GM12878 (cell line): ENCODE measurements around the gene STK32B. TPM values are rescaled to one million over a fixed set of nuclear protein-coding genes. Genes with fewer than 3 reads are reported as not detected.

Source experiments
- ATAC-seq: fragments of 200-7000 bp; cut with Tn5 transposase; 3 replicates; pipeline ENCODE4 v1.9.1; 2020; ENCODE audit warnings: mild to moderate bottlenecking, moderate library complexity
- BruUV-seq: library from RNA; stranded (reverse); fragments of 400-500 nt; replicated peaks from 2 replicates; lab custom pipeline; 2021; lab: Mats Ljungman, UMichigan
- CTCF ChIA-PET: fragments of 300-600 bp; sonication (Branson Sonifier 250); formaldehyde crosslinking; extraction: SDS; loops from one replicate; lab custom pipeline; 2021; ENCODE audit warnings: inconsistent platforms; lab: Yijun Ruan, JAX
- POLR2A ChIA-PET: fragments of 350-600 bp; formaldehyde crosslinking; extraction: SDS; loops from one replicate; lab custom pipeline; 2021; ENCODE audit warnings: inconsistent platforms; lab: Charles Lee
- RAD21 ChIA-PET: fragments of 300-600 bp; sonication (Branson Sonifier 250); formaldehyde crosslinking; loops from one replicate; lab custom pipeline; 2023; ENCODE audit warnings: antibody characterized with exemption; ENCODE audit not compliant: unreplicated experiment; lab: Charles Lee
- SMC1A ChIA-PET: fragments of 300-600 bp; sonication (Branson Sonifier 250); formaldehyde crosslinking; loops from one replicate; lab custom pipeline; 2023; ENCODE audit not compliant: unreplicated experiment, uncharacterized antibody; lab: Charles Lee
- DNase-seq: peaks from one replicate; pipeline ENCODE4 v3.0.0-alpha.2; 2011; ENCODE audit warnings: low read depth, low spot score
- FAIRE-seq: peaks from 3 replicates; lab custom pipeline; 2011; peaks lifted over from hg19 to GRCh38; lab: Jason Lieb, UNC
- H2AFZ ChIP-seq: 2 replicates; pipeline ENCODE4 v1.6.0; 2011; ENCODE audit warnings: low read depth, low read length, control low read depth; ENCODE audit not compliant: control insufficient read depth
- H3K27ac ChIP-seq: 2 replicates; pipeline ENCODE4 v1.5.1; 2011; ENCODE audit warnings: control low read depth; ENCODE audit not compliant: control insufficient read depth, insufficient read depth
- H3K27me3 ChIP-seq, 2 experiments: replicated peaks in 1 of 2; 2 replicates each; pipeline versions ENCODE4 v1.6.0 to v1.6.1; 2011; ENCODE audit warnings: low read length in 1 of 2; ENCODE audit not compliant: control insufficient read depth in 2 of 2, insufficient read depth in 2 of 2
- H3K36me3 ChIP-seq, 2 experiments: 2 replicates each; pipeline ENCODE4 v1.5.1; 2011; ENCODE audit warnings: low read length in 1 of 2; ENCODE audit not compliant: control insufficient read depth in 2 of 2, insufficient read depth in 2 of 2
- H3K4me1 ChIP-seq: 2 replicates; pipeline ENCODE4 v1.6.1; 2011; ENCODE audit warnings: mild to moderate bottlenecking, low read length, moderate library complexity, mixed read lengths; ENCODE audit not compliant: control insufficient read depth, insufficient read depth
- H3K4me2 ChIP-seq: 2 replicates; pipeline ENCODE4 v1.6.0; 2011; ENCODE audit warnings: control low read depth; ENCODE audit not compliant: control insufficient read depth, insufficient read depth
- H3K4me3 ChIP-seq: fragments of 200-600 bp; sonication (generic); 2 replicates; pipeline ENCODE4 v1.5.1; 2016
- H3K79me2 ChIP-seq: 2 replicates; pipeline ENCODE4 v1.6.0; 2011; ENCODE audit warnings: low read length; ENCODE audit not compliant: control insufficient read depth, insufficient read depth
- H3K9ac ChIP-seq: 2 replicates; pipeline ENCODE4 v1.8.0; 2011; ENCODE audit warnings: low read length, control low read depth, mixed read lengths; ENCODE audit not compliant: control insufficient read depth, insufficient read depth
- H3K9me3 ChIP-seq: replicated peaks from 3 replicates; pipeline ENCODE4 v1.5.1; 2011; ENCODE audit warnings: mild to moderate bottlenecking, low read length; ENCODE audit not compliant: control insufficient read depth, insufficient read depth
- H4K20me1 ChIP-seq: 2 replicates; pipeline ENCODE4 v1.6.0; 2011; ENCODE audit not compliant: control insufficient read depth, insufficient read depth
- CHD4 ChIP-seq: fragments of 200-600 bp; sonication (generic); IDR thresholded peaks from 2 replicates; pipeline ENCODE4 v1.6.1; 2016; ENCODE audit warnings: mild to moderate bottlenecking
- FOS ChIP-seq: IDR thresholded peaks from 3 replicates; pipeline ENCODE4 v1.6.1; 2011; ENCODE audit warnings: borderline replicate concordance; ENCODE audit not compliant: insufficient read length; ENCODE audit errors: extremely low read depth
- FOXM1 ChIP-seq: IDR thresholded peaks from 2 replicates; pipeline ENCODE4 v1.6.1; 2012; ENCODE audit warnings: low read depth, mild to moderate bottlenecking, inconsistent platforms, low read length, moderate library complexity
- IKZF2 ChIP-seq, 2 experiments: fragments of 450-650 bp; IDR thresholded peaks; 2 replicates each; pipeline ENCODE4 v1.6.1; 2017; ENCODE audit warnings: mild to moderate bottlenecking in 2 of 2, moderate library complexity in 2 of 2
- IRF3 ChIP-seq: fragments of 450-650 bp; IDR thresholded peaks from 2 replicates; pipeline ENCODE4 v1.6.1; 2014; ENCODE audit warnings: mild to moderate bottlenecking
- JUND ChIP-seq: IDR thresholded peaks from 2 replicates; pipeline ENCODE4 v1.6.1; 2012; ENCODE audit warnings: low read depth, mild to moderate bottlenecking, low read length, improper control_type of control experiment, moderate library complexity
- KDM1A ChIP-seq: fragments of 200-600 bp; sonication (generic); IDR thresholded peaks from 2 replicates; pipeline ENCODE4 v1.6.1; 2016; ENCODE audit warnings: borderline replicate concordance
- RAD21 ChIP-seq: IDR thresholded peaks from 2 replicates; pipeline ENCODE4 v1.6.1; 2011; ENCODE audit warnings: mild to moderate bottlenecking, low read depth, low read length, moderate library complexity; ENCODE audit not compliant: insufficient read depth
- RCOR1 ChIP-seq: conservative IDR thresholded peaks from 2 replicates; pipeline ENCODE4 v1.6.1; 2012; ENCODE audit warnings: low read depth, low read length, improper control_type of control experiment
- SMARCA5 ChIP-seq: fragments of 450-650 bp; IDR thresholded peaks from 2 replicates; pipeline ENCODE4 v1.6.1; 2017; ENCODE audit warnings: mild to moderate bottlenecking
- SMC3 ChIP-seq: IDR thresholded peaks from 2 replicates; pipeline ENCODE4 v1.6.1; 2011; ENCODE audit warnings: low read length, improper control_type of control experiment, borderline replicate concordance
- SUPT20H ChIP-seq: IDR thresholded peaks from 2 replicates; pipeline ENCODE4 v1.6.1; 2011; ENCODE audit warnings: low read depth, mild to moderate bottlenecking, low read length, moderate library complexity, borderline replicate concordance; ENCODE audit not compliant: control insufficient read depth
- TBL1XR1 ChIP-seq: IDR thresholded peaks from 2 replicates; pipeline ENCODE4 v1.6.1; 2012; ENCODE audit warnings: low read depth, low read length, improper control_type of control experiment
- YBX1 ChIP-seq: fragments of 450-650 bp; IDR thresholded peaks from 2 replicates; pipeline ENCODE4 v1.6.1; 2016; ENCODE audit warnings: antibody characterized with exemption
- WGBS: methylation state at CpG from one replicate; pipeline ENCODE4 v1.1.6; 2016; ENCODE audit warnings: low lambda C conversion rate; ENCODE audit not compliant: insufficient replicate concordance, insufficient coverage; ENCODE audit errors: missing lambda C conversion rate; 5-methylcytosine and 5-hydroxymethylcytosine counted together
- in situ Hi-C: fragments of 300-500 bp; cut with MboI; formaldehyde crosslinking; loops from 9 replicates; pipeline ENCODE4 v1.14.3; 2018; ENCODE audit warnings: mixed read lengths
- intact Hi-C: fragments of 100-400 bp; cut with micrococcal nuclease; formaldehyde crosslinking; loops from one replicate; pipeline ENCODE4 v1.14.2; 2022; ENCODE audit not compliant: unreplicated experiment
- polyA plus RNA-seq, 11 experiments: library from polyadenylated mRNA; depleted of rRNA in 4 of 11; unstranded in 6 of 11; stranded (reverse) in 5 of 11; fragments of >200 nt; fragmentation: Nextera tagmentation in 4 of 11; fragmentation: Illumina TruSeq in 1 of 11; extraction: Ambion mirVana in 4 of 11; extraction: Trizol in 1 of 11; gene quantifications; 1 replicate in 1 of 11; 2 replicates in 10 of 11; pipeline versions ENCODE4 v1.2.1 to v1.2.3, GENCODE V29; 2011 to 2016; ENCODE audit warnings: inconsistent platforms in 2 of 11, missing spikeins in 2 of 11, low read depth in 1 of 11
- total RNA-seq, 4 experiments: library from RNA; depleted of rRNA in 3 of 4; stranded (reverse); fragments of >200 nt in 3 of 4; fragmentation: Illumina TruSeq in 1 of 4; extraction: Trizol in 1 of 4; gene quantifications; 2 replicates each; pipeline versions ENCODE4 v1.2.1 to v1.2.3, GENCODE V29; 2013 to 2021
- TF ChIP-seq, protein P1 (sequence below): fragments of 150-350 bp; IDR thresholded peaks from 2 replicates; pipeline ENCODE4 v1.6.1; 2014; ENCODE audit warnings: mild to moderate bottlenecking, low read depth, low read length

The STK32B gene
- total and polyA plus RNA-seq, 10 of the 15 experiments (the other 5 are each of a cell fraction or from before 2014, with no cell fraction given) = 0.04 to 0.12 (median 0.08) TPM; not detected in 7

DNA sequence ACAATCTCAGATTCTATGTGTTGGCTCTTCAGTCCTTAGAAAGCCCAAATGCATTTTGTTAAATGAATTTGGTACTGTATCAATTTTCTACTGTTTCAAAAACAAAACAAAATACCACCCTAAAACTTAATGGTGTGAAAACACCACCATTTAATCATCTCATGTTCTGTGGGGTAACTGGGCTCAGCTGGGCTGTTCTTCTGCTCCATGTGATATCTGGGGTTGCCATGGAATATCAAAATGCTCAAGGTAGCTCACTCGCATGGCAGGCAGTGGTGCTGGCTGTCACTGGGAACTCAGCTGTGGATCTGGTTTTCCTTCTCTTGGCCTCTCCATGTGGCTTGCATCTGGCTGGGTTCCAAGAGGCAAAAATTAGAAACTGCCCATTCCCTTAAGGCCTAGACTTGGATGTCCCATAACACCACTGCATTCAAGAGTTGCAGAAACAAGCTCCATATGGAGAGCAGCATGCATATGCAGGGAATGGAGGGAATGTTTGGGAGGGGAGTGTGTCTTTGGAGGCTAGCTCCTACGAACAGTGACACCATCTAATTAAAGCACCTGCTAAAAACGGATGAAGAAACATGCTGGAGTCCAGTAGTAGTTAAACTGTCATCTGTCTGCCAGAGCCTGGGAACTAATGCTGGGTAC, 279.2 kb downstream of the STK32B start:
- no peak overlapping the region for H3K9ac ChIP-seq
- FAIRE-seq (no peak), DNase-seq (no peak), ATAC-seq (no peak)
- in situ Hi-C loops (no loop called here), intact Hi-C loops (no loop called here)
- no peak overlapping the region for H2AFZ ChIP-seq
- H3K4me3 ChIP-seq = no peak overlapping the region
- no peaks in the 10 kb centered on the region for H3K4me1 ChIP-seq
- POLR2A ChIA-PET = no interaction called here
- no peak overlapping the region for H3K4me2 ChIP-seq
- no peaks in the 10 kb centered on the region for H3K27me3 ChIP-seq
- BruUV-seq = no TSS peak
- CTCF ChIA-PET = no interaction called here
- SMC1A ChIA-PET = no interaction called here
- WGBS = 33% methylated on average over 3 of the region's 3 CpGs
- no peaks in the 10 kb centered on the region; the same call in 2 of the 3 replicates for H3K9me3 ChIP-seq
- RAD21 ChIA-PET = no interaction called here
- H3K79me2 ChIP-seq = no peaks in the 10 kb centered on the region
- no peak overlapping the region for H3K27ac ChIP-seq
- no peaks in the 10 kb centered on the region for H3K36me3 ChIP-seq
- H4K20me1 ChIP-seq = no peaks in the 10 kb centered on the region
- TF ChIP-seq RCOR1 (no peak), FOXM1 (no peak), IKZF2 (IDR thresholded peaks at IDR 0.05) (no peak), RAD21 (no peak), SMC3 (no peak), KDM1A (no peak), YBX1 (no peak), SUPT20H (no peak), FOS (no peak)

DNA sequence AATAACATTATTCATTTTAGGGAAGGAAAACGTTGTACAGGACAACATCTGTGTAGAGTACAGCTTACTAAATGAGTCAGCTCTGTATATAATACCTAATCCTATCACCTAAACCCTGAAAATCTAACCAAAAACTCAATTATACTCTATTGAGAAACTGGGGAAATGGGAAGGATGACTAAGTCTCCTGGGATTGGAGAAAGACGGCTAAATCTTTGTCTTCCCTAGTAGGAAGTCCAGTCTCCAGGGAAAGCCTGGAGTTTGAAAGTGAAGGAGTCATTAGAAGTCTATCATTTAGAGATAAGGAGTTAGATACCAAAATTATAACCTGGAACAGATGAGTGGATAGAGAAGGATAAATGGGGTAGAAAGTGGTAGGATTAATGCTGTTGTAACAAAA, 286.5 kb downstream of the STK32B start:
- Histone ChIP-seq H3K27me3 (no peaks in the 10 kb centered on the region), H3K9ac (no peak overlapping the region), H3K79me2 (no peaks in the 10 kb centered on the region), H3K27ac (no peak overlapping the region), H4K20me1 (no peaks in the 10 kb centered on the region), H2AFZ (no peak overlapping the region), H3K4me2 (no peak overlapping the region), H3K9me3 (no peaks in the 10 kb centered on the region), H3K4me1 (no peaks in the 10 kb centered on the region), H3K36me3 (no peaks in the 10 kb centered on the region), H3K4me3 (no peak overlapping the region)
- intact Hi-C loops (no loop called here), in situ Hi-C loops (no loop called here)
- ChIA-PET SMC1A (no interaction called here), CTCF (no interaction called here), RAD21 (no interaction called here), POLR2A (no interaction called here)
- ATAC-seq = no peak
- no TSS peak for BruUV-seq
- TF ChIP-seq IRF3 = no peak
- no peak for TF ChIP-seq CHD4
- TF ChIP-seq, protein P1, sequence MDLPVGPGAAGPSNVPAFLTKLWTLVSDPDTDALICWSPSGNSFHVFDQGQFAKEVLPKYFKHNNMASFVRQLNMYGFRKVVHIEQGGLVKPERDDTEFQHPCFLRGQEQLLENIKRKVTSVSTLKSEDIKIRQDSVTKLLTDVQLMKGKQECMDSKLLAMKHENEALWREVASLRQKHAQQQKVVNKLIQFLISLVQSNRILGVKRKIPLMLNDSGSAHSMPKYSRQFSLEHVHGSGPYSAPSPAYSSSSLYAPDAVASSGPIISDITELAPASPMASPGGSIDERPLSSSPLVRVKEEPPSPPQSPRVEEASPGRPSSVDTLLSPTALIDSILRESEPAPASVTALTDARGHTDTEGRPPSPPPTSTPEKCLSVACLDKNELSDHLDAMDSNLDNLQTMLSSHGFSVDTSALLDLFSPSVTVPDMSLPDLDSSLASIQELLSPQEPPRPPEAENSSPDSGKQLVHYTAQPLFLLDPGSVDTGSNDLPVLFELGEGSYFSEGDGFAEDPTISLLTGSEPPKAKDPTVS = no peak
- no peak for TF ChIP-seq TBL1XR1
- no peak for TF ChIP-seq SMARCA5
- no peak for TF ChIP-seq JUND
- 0% methylated on average over 2 of the region's 2 CpGs for WGBS
- no peak for FAIRE-seq
- DNase-seq = no peak
